ENCODE data around the gene SLA2.
"Not testable (repeated sequence)": the region's sequence is repeated elsewhere in the genome, so short reads cannot be mapped to it uniquely, and the experiment has no call there.

SLA2 gene, protein sequence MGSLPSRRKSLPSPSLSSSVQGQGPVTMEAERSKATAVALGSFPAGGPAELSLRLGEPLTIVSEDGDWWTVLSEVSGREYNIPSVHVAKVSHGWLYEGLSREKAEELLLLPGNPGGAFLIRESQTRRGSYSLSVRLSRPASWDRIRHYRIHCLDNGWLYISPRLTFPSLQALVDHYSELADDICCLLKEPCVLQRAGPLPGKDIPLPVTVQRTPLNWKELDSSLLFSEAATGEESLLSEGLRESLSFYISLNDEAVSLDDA

DNA sequence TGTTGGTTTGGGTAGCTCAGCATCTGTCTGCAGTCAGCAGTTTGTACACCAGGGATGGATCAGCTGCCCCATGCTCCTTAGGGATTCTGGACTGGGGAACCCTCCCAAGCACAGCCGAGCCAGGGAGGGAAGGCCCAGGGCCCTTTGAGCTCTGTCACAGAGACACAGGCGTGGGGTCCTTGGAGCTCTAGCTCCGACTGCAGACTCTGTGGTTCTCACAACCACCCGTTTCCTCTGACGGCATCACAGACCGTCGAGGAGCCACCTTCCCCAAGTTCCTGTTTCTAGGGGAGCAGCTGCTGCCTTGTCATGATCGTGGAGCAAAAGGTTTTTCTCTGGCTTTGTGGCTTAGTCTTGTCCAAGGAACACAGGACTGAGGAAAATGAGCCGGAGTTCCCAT is at the start of gene SLA2:
Gene SLA2, minus strand, starts transcription at position 199 of the 400 bp plus-strand sequence. CDS start 4,861 bp downstream, outside the sequence.
- peak within 1 kb of the TSS; percentile 31 for H2AFZ ChIP-seq (ENCODE audit: low read depth, low read length)
- DNase-seq = peak; percentile 85
- H3K79me2 ChIP-seq (ENCODE audit: insufficient read depth, low read length) = no peaks in the 10 kb centered on the region
- no peaks in the 10 kb centered on the region for H3K27me3 ChIP-seq (ENCODE audit: insufficient read depth, low read length, poor library complexity)
- H3K36me3 ChIP-seq (ENCODE audit: insufficient read depth, low read length) = no peaks in the 10 kb centered on the region
- ATAC-seq (ENCODE audit: insufficient read depth, low read depth) = peak; percentile 96
- H3K27ac ChIP-seq (ENCODE audit: low read length) = peak within 1 kb of the TSS; percentile 48
- no peaks in the 10 kb centered on the region for H4K20me1 ChIP-seq (ENCODE audit: insufficient read depth, low read length)
- H3K9ac ChIP-seq (ENCODE audit: low read depth, low read length) = peak within 1 kb of the TSS; percentile 28
- H3K4me1 ChIP-seq (ENCODE audit: insufficient read depth, low read length) = peaks cover 28% of the 10 kb centered on the region
- H3K4me2 ChIP-seq (ENCODE audit: insufficient read depth, low read length) = peak within 1 kb of the TSS; percentile 41
- TF ChIP-seq, protein P1, sequence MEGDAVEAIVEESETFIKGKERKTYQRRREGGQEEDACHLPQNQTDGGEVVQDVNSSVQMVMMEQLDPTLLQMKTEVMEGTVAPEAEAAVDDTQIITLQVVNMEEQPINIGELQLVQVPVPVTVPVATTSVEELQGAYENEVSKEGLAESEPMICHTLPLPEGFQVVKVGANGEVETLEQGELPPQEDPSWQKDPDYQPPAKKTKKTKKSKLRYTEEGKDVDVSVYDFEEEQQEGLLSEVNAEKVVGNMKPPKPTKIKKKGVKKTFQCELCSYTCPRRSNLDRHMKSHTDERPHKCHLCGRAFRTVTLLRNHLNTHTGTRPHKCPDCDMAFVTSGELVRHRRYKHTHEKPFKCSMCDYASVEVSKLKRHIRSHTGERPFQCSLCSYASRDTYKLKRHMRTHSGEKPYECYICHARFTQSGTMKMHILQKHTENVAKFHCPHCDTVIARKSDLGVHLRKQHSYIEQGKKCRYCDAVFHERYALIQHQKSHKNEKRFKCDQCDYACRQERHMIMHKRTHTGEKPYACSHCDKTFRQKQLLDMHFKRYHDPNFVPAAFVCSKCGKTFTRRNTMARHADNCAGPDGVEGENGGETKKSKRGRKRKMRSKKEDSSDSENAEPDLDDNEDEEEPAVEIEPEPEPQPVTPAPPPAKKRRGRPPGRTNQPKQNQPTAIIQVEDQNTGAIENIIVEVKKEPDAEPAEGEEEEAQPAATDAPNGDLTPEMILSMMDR (IDR thresholded peaks at IDR 0.05; ENCODE audit: borderline replicate concordance, extremely low read depth, low read length, poor library complexity, severe bottlenecking) = peak; percentile 24
- TF ChIP-seq EZH2 (IDR thresholded peaks at IDR 0.05; ENCODE audit: borderline replicate concordance, low read depth, low read length, severe bottlenecking) = no peak
- no peaks in the 10 kb centered on the region for H3K9me3 ChIP-seq (ENCODE audit: insufficient read depth, low read length, severe bottlenecking)
- H3K4me3 ChIP-seq (ENCODE audit: low read depth in 1 of 2, low read length in 2 of 2) = peak within 1 kb of the TSS in 1 of 2 experiments; percentile 14; a peak in 1 of 4 replicates

DNA sequence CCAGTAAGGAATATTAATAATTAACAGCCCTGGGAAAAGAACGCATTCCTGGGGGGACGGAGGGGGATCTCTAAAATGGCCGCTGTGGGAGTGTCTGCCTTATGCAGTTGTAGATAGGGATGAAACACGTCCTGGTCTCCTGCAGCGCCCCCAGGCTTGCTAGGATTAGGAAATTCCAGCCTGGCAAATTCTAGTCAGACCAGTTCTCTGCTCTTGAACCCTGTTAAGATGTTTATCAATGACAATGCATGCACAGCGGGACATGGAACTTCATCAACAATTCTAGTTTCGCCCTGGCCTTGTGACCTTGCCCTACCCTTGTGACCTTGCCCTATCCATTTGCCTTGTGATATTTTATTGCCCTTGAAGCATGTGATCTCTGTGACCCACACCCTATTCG is 49.5 kb upstream of the SLA2 start:
- H3K4me3 ChIP-seq (ENCODE audit: low read depth in 1 of 2, low read length in 2 of 2); H3K27me3 ChIP-seq (ENCODE audit: insufficient read depth, low read length, poor library complexity); H3K27ac ChIP-seq (ENCODE audit: low read length); H3K9me3 ChIP-seq (ENCODE audit: insufficient read depth, low read length, severe bottlenecking); H3K4me1 ChIP-seq (ENCODE audit: insufficient read depth, low read length); H2AFZ ChIP-seq (ENCODE audit: low read depth, low read length); H3K36me3 ChIP-seq (ENCODE audit: insufficient read depth, low read length); DNase-seq; H4K20me1 ChIP-seq (ENCODE audit: insufficient read depth, low read length); H3K9ac ChIP-seq (ENCODE audit: low read depth, low read length); ATAC-seq (ENCODE audit: insufficient read depth, low read depth); H3K79me2 ChIP-seq (ENCODE audit: insufficient read depth, low read length); H3K4me2 ChIP-seq (ENCODE audit: insufficient read depth, low read length): not testable (repeated sequence)

DNA sequence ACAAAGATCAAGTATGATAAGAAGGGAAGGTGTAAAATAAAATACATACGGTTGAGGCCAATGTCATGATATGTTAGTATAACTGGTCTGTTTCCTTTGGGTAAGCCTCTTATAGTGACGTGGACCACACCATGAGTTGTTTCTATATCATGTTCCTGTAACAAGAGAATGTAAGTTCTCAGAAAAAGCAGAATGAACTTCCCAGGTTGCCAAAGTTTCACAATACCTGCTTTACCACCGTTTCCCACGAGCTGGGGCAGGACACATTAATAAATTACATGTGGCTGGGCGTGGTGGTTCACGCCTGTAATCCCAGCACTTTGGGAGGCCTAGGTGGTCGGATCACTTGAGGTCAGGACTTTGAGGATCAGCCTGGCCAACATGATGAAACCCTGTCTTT is 42.6 kb upstream of the SLA2 start:
- Histone ChIP-seq H3K27me3 (ENCODE audit: insufficient read depth, low read length, poor library complexity) (no peaks in the 10 kb centered on the region), H2AFZ (ENCODE audit: low read depth, low read length) (no peak overlapping the region), H3K79me2 (ENCODE audit: insufficient read depth, low read length) (no peaks in the 10 kb centered on the region), H3K4me3 (ENCODE audit: low read depth in 1 of 2, low read length in 2 of 2) (no peak overlapping the region), H3K4me2 (ENCODE audit: insufficient read depth, low read length) (no peak overlapping the region), H4K20me1 (ENCODE audit: insufficient read depth, low read length) (0 out of 2 replicates have a peak, but pooled peaks cover 3% of the 10 kb centered on the region), H3K9me3 (ENCODE audit: insufficient read depth, low read length, severe bottlenecking) (no peaks in the 10 kb centered on the region), H3K9ac (ENCODE audit: low read depth, low read length) (no peak overlapping the region), H3K36me3 (ENCODE audit: insufficient read depth, low read length) (peaks cover 47% of the 10 kb centered on the region), H3K4me1 (ENCODE audit: insufficient read depth, low read length) (no peaks in the 10 kb centered on the region), H3K27ac (ENCODE audit: low read length) (no peak overlapping the region)
- ATAC-seq (ENCODE audit: insufficient read depth, low read depth) (no peak), DNase-seq (no peak)
- TF ChIP-seq EZH2 (IDR thresholded peaks at IDR 0.05; ENCODE audit: borderline replicate concordance, low read depth, low read length, severe bottlenecking) = no peak
- TF ChIP-seq, protein P1 (IDR thresholded peaks at IDR 0.05; ENCODE audit: borderline replicate concordance, extremely low read depth, low read length, poor library complexity, severe bottlenecking) = no peak

DNA sequence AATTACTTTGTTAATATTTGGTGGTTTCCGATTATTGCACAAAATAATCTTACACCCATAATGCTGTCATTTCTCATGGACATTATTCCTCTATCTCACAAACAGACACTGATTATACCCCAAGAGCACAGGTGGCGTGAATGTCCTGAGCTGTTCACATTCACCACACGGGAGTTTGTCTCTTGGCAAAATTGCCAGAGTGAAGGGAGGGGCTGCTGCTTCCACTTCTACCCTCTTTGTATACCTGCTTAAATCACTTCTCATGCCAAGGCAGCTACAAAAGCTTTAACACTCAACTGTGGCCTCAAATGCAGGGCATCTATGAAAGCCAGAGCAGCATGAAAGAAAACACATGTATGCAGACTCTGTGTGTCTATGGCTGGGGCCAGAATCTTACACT is 41.9 kb upstream of the SLA2 start:
- TF ChIP-seq, protein P1 (IDR thresholded peaks at IDR 0.05; ENCODE audit: borderline replicate concordance, extremely low read depth, low read length, poor library complexity, severe bottlenecking) = no peak
- TF ChIP-seq EZH2 (IDR thresholded peaks at IDR 0.05; ENCODE audit: borderline replicate concordance, low read depth, low read length, severe bottlenecking) = no peak
- ATAC-seq (ENCODE audit: insufficient read depth, low read depth) = no peak

More for the DNA sequence above, 41.9 kb upstream of the SLA2 start:
- Histone ChIP-seq H3K9me3 (ENCODE audit: insufficient read depth, low read length, severe bottlenecking) (no peaks in the 10 kb centered on the region), H3K9ac (ENCODE audit: low read depth, low read length) (no peak overlapping the region), H3K79me2 (ENCODE audit: insufficient read depth, low read length) (no peaks in the 10 kb centered on the region), H3K27me3 (ENCODE audit: insufficient read depth, low read length, poor library complexity) (no peaks in the 10 kb centered on the region), H3K4me1 (ENCODE audit: insufficient read depth, low read length) (no peaks in the 10 kb centered on the region), H3K27ac (ENCODE audit: low read length) (no peak overlapping the region), H3K4me3 (ENCODE audit: low read depth in 1 of 2, low read length in 2 of 2) (no peak overlapping the region), H4K20me1 (ENCODE audit: insufficient read depth, low read length) (0 out of 2 replicates have a peak, but pooled peaks cover 3% of the 10 kb centered on the region), H3K4me2 (ENCODE audit: insufficient read depth, low read length) (no peak overlapping the region), H3K36me3 (ENCODE audit: insufficient read depth, low read length) (peaks cover 47% of the 10 kb centered on the region), H2AFZ (ENCODE audit: low read depth, low read length) (no peak overlapping the region)
- no peak for DNase-seq

Data from DND-41 (cell line).